K562 (cell line): ENCODE results near the gene CLCF1.

Experiments used
- CTCF ChIP-seq, 3 experiments: IDR thresholded peaks in 2 of 3; conservative IDR thresholded peaks in 1 of 3; 2 replicates each; pipeline ENCODE4 v1.5.1; 2011 to 2012; ENCODE audit warnings: low read length in 3 of 3, mild to moderate bottlenecking in 3 of 3, control low read depth in 2 of 3, improper control_type of control experiment in 1 of 3, inconsistent platforms in 1 of 3, low read depth in 1 of 3, mixed read lengths in 1 of 3, moderate library complexity in 1 of 3; ENCODE audit not compliant: insufficient read depth in 2 of 3
- HMGXB4 ChIP-seq: sonication (generic); formaldehyde crosslinking; IDR thresholded peaks from 2 replicates; pipeline ENCODE4 v1.8.1; 2023; ENCODE audit warnings: mild to moderate bottlenecking, missing genetic modification reagents
- HSF4 ChIP-seq: fragments of 250-450 bp; sonication (Bioruptor Pico); IDR thresholded peaks from 2 replicates; pipeline ENCODE4 v2.1.2; 2022; ENCODE audit warnings: mild to moderate bottlenecking, moderate library complexity, borderline replicate concordance
- KLF1 ChIP-seq: fragments of 450-650 bp; IDR thresholded peaks from 2 replicates; pipeline ENCODE4 v1.6.1; 2016; ENCODE audit warnings: missing genetic modification characterization, missing compliant biosample characterization
- RCOR1 ChIP-seq, 2 experiments: IDR thresholded peaks; 2 replicates each; pipeline ENCODE4 v1.6.1; 2012; ENCODE audit warnings: low read depth in 2 of 2, low read length in 2 of 2, borderline replicate concordance in 1 of 2, improper control_type of control experiment in 1 of 2
- SMAD4 ChIP-seq: fragments of 250-450 bp; sonication (Bioruptor Pico); conservative IDR thresholded peaks from 2 replicates; pipeline ENCODE4 v1.8.0; 2021; ENCODE audit warnings: inconsistent platforms, mild to moderate bottlenecking, moderate library complexity
- SREBF2 ChIP-seq: sonication (generic); formaldehyde crosslinking; IDR thresholded peaks from 2 replicates; pipeline ENCODE4 v1.4.0; 2020; ENCODE audit warnings: mild to moderate bottlenecking, missing genetic modification reagents
- TCF3 ChIP-seq: sonication (generic); formaldehyde crosslinking; IDR thresholded peaks from 2 replicates; pipeline ENCODE4 v1.4.0; 2020; ENCODE audit warnings: mild to moderate bottlenecking, missing genetic modification reagents
- ZNF12 ChIP-seq: sonication (generic); formaldehyde crosslinking; IDR thresholded peaks from 2 replicates; pipeline ENCODE4 v1.4.0; 2020; ENCODE audit warnings: mild to moderate bottlenecking, missing genetic modification reagents

GRCh38 chr11:67372993-67373647 lies at the start of gene CLCF1:
- TF ChIP-seq HSF4 (CRISPR knock-in tag) (no peak), ZNF12 (CRISPR knock-in tag) (no peak), RCOR1 (IDR thresholded peaks at IDR 0.05; ENCODE audit: borderline replicate concordance in 1 of 2, low read depth in 2 of 2, low read length in 2 of 2) (no peak), SMAD4 (CRISPR knock-in tag) (no peak), TCF3 (CRISPR knock-in tag) (no peak), SREBF2 (CRISPR knock-in tag) (no peak), KLF1 (tag) (no peak), HMGXB4 (CRISPR knock-in tag) (no peak), CTCF (IDR thresholded peaks at IDR 0.05 in 2 of 3, conservative IDR thresholded peaks at IDR 0.05 in 1 of 3; ENCODE audit: insufficient read depth in 2 of 3, low read depth in 1 of 3, low read length in 3 of 3) (no peak)
